LNCaP clone FGC (cell line): ENCODE results near the gene PTPN3.
"Not testable (repeated sequence)": the region's sequence is repeated elsewhere in the genome, so short reads cannot be mapped to it uniquely, and the experiment has no call there.

ENCODE experiments used
- DNase-seq: peaks from one replicate; pipeline ENCODE4 v3.0.0-alpha.2; 2011; ENCODE audit warnings: low read depth
- H3K4me3 ChIP-seq: 2 replicates; pipeline ENCODE4 v1.5.1; 2011; ENCODE audit warnings: mild to moderate bottlenecking, low read depth, low read length, control low read depth
- CTCF ChIP-seq: IDR thresholded peaks from 2 replicates; pipeline ENCODE4 v1.5.1; 2012; ENCODE audit warnings: mild to moderate bottlenecking; ENCODE audit not compliant: control insufficient read depth, insufficient read depth; ENCODE audit errors: extremely low read depth

Gene PTPN3

GRCh38 chr9:109535365-109535764, 37.3 kb upstream of the PTPN3 start:
- DNase-seq: no peak
- TF ChIP-seq CTCF: no peak
- H3K4me3 ChIP-seq: no peak overlapping the region

- DNase-seq: no peak
- no peak for TF ChIP-seq CTCF
- H3K4me3 ChIP-seq: no peak overlapping the region
Observed at GRCh38 chr9:109534151-109534550, 36.0 kb upstream of the PTPN3 start.

- H3K4me3 ChIP-seq, DNase-seq: not testable (repeated sequence)
Observed at GRCh38 chr9:109532652-109533051, 34.5 kb upstream of the PTPN3 start.

GRCh38 chr9:109522106-109522505, 24.0 kb upstream of the PTPN3 start:
- no peak overlapping the region for H3K4me3 ChIP-seq
- no peak for TF ChIP-seq CTCF
- DNase-seq: no peak

GRCh38 chr9:109520475-109521132, 22.5 kb upstream of the PTPN3 start:
- DNase-seq: peak; percentile 63
- peak; percentile 100 for TF ChIP-seq CTCF
- no peak overlapping the region for H3K4me3 ChIP-seq

GRCh38 chr9:109519366-109519765, 21.3 kb upstream of the PTPN3 start:
- DNase-seq: no peak
- TF ChIP-seq CTCF: no peak
- no peak overlapping the region for H3K4me3 ChIP-seq

- no peak overlapping the region for H3K4me3 ChIP-seq
- no peak for DNase-seq
- TF ChIP-seq CTCF: no peak
Observed at GRCh38 chr9:109518621-109519335, 20.7 kb upstream of the PTPN3 start.
